ENCODE measurements around the gene OGFR.

The OGFR gene

GRCh38 chr20:62784497-62784896 lies 20.1 kb upstream of the OGFR start:
- DNase-seq (ENCODE audit: low spot score), result no peak

DNA sequence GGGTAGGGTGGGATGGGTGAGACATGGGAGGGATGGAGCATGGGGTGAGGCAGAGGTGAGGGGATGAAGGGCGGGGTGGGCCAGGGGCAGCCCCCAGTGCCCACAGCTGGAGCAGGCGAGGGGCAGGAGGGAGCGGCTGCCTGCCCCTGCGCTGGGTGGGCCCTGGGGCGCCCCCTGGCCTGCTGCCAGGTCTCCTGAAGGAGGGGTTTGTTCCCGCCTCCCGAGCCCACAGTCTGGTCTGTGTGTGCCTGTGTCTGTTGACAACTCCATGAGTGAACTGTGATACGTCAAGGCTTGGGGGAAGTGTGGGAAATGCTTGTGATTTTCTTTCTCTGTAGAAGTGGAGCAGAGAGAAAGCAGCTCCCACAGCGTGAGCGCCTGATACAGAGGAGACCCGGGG lies 19.2 kb upstream of the OGFR start:
- DNase-seq (ENCODE audit: low spot score), result no peak

DNA sequence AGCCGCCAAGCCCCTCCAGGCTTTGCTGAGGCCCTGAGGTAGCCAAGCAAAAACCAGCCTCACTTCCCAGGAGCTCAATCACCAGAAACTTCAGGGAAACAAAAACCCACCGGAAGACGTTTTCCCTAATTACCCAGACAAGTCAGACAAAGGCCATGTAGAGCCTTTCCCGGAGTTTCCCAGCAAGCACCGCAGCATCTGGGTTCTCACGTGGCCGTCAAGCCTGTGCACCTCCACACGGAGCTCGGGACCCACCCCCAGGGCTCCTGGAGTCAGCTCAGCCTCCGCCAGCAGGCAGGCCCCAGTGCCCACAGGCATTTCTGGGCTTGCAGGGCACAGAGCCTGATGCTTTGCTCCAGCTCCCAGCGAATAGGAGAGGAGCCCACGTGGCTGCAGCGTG lies 18.5 kb upstream of the OGFR start:
- DNase-seq (ENCODE audit: low spot score), result no peak

DNA sequence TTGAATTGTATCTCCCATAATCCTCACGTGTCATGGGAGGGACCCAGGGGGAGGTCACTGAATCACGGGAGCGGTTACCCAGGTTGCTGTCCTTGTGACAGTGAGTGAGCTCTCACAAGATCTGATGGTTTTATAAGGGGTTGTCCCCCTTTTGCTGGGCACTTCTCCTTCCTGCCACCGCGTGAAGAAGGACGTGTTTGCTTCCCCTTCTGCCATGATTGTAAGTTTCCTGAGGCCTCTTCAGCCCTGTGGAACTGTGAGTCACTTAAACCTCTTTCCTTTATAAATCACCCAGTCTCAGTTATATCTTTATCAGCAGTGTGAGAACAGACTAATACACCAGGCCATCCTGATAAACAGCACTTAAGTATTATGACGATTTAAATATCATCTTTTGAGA lies 17.3 kb upstream of the OGFR start:
- DNase-seq (ENCODE audit: low spot score), result no peak

GRCh38 chr20:62787866-62788265 lies 16.8 kb upstream of the OGFR start:
- DNase-seq (ENCODE audit: low spot score), result no peak

DNA sequence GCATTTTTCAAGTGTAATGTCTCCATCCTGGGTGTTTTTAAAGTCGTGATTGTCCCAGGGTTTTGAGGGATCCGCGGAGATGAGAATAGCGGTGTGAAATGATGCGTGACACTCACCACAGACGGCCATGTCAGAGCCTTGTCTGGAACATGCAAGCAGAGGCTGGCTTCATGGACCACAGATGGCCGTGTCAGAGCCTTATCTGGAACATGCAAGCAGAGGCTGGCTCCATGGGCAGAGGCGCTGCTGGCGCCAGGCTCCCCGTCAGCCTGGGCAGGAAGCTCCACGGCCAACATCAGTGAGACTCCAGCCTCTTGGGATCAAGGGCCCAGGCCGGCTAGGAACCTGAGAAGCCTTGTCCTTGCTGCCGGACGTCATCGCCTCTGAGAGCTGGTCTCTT lies 16.0 kb upstream of the OGFR start:
- DNase-seq (ENCODE audit: low spot score), result no peak

GRCh38 chr20:62790075-62790474 lies 14.6 kb upstream of the OGFR start:
- DNase-seq (ENCODE audit: low spot score), result no peak

GRCh38 chr20:62791301-62792181 lies 13.1 kb upstream of the OGFR start:
- peak; percentile 79 for DNase-seq (ENCODE audit: low spot score)

- DNase-seq (ENCODE audit: low spot score), result peak; percentile 42
Measured at GRCh38 chr20:62792182-62792939, 12.3 kb upstream of the OGFR start.

DNA sequence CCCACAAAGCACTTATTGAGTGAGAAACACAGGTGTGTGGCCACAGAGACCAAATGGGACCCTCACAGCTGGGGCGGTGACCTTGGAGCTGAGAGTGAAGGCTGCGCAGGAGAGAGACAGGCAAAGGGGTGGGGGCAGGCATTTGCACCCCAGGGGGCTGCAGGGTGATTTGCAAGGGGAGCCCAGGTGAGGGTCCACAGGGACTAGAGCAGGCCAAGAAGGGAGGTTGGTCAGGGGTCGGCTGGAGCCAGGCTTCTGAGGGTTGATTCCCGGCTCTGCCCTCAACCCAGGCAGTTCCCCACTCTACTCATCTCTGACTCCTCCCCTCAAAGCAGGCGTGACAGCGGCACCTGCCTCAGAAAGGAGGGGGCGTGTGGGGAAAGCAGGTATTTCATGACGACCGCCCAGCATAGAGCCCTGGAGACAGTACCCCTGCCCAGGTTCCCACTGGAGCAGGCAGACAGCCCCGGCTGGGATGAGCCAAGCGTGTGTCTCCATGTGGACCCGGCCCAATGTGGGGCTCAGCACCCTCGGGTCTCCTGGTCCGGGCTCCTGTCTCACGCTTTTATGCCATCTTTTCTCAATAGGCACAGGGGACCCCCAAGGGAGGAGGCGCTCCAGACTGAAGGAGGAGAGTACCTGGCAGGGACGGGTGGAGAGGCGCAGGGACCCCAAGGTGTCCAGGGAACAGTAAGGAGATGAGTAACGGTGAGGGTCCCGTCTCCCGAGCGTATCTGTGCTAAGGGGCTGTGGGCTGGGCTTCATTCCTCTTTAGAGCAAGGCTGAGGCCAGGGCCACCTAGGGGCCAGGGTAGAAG lies 11.5 kb upstream of the OGFR start:
- DNase-seq (ENCODE audit: low spot score), result no peak

DNA sequence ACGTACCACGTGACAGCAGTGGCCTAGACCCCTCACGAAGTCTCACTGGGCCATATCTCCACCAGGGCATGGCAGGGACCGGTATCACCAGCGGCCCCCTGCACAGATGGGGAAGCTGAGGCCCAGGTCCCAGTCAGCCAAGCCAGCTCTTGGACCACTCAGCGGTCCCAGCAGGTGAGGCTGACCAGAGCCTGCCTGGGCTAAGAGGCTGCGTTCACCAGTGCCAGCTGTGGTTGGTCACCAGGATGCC lies 11.0 kb upstream of the OGFR start:
- no peak for DNase-seq (ENCODE audit: low spot score)

- peak; percentile 98 for DNase-seq (ENCODE audit: low spot score)
Measured at GRCh38 chr20:62794007-62794724, 10.5 kb upstream of the OGFR start.

DNA sequence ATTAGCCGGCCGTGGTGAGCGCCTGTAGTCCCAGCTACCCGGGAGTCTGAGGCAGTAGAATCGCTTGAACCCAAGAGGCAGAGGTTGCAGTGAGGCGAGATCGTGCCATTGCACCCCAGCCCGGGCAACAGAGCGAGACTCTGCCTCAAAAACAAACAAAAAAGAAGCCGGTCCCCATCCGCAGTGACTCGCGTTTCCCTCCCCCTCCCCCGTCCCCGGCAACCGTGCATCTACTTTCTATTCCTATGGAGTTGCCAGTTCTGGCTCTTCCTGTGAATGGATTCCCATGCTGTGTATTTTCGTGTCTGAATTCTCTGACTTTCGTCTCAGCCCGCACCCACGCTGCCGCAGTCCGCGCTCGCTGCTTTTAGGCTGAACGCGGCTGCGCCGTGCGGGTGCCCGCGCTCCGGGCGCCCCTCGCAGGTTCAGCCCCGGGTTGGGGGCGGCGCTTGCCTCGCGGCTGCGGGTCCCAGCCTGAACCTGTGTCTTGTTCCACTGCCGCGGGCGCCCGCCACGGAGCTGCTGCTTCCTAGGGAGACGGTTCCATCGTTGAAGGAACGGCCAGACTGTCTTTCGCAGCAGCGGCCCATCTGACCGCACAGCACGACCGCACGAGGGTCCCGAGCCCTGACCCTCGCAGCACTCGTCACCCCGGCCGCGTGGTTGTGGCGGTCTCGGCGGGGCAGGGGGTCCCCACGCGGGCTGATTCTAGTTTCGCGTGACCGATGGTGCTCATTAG lies 9.4 kb upstream of the OGFR start:
- no peak for DNase-seq (ENCODE audit: low spot score)

GRCh38 chr20:62796699-62797491 lies 7.7 kb upstream of the OGFR start:
- DNase-seq (ENCODE audit: low spot score), result no peak

DNA sequence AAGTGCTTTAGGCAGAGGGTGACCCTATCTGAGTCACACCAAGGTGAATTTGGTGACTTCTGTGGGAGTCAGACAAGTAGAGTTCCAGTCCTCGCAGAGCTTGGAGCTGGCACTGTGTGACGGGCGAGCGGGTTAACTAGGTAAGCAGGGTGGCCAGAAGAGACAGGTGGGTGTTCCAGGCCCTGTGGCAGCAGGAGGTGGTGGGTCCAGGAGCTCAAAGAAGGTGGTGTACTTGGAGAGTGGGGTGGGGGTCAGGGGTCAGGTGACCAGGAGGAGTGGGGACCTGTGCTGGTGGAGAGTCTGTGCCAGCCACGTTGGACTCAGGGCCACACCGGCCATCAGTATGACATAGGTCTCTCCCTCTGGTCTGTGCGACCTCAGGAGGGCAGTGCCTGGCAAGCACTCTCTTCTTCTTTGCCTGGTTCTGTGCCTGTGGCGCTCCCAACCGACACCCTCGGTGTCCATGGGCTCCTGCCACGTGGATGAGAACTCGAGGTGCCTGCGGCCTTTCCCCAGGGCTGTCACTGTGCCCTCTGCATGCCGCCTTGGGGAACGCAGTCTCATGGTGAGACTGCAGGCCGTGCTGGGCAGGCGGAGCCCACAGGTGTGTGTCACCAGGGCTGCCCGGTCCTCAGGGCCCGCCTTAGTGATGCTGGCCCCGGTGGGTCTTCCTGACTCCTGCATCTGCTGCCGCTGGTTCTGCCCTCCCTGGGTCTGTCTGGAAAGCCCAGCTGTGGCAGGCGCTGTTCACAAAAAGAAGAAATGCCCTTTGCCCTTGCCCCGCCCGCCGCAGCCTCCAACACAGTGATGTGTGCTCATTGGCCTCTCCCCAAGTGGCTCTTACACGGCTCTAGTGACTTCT lies 6.7 kb upstream of the OGFR start:
- DNase-seq (ENCODE audit: low spot score), result no peak

DNA sequence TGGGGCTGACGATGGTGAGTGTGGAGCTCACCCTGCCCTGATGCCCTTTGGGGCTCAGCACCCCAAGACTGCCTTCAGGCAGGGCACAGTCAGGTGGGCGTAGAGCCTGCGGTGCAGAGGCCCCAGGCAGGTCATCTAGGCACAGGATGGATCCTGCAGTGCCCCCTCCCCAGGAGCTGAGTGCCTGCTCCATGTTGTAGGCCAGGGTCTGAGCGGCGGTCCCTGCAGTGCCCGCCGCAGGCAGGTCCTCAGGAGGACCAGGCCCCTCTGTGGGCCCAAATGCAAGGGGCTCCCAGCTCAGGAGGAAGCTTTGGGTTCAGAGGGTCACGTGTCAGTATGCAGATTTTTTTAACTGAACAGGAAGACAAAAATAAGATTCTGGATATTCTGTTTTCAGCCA lies 5.6 kb upstream of the OGFR start:
- no peak for DNase-seq (ENCODE audit: low spot score)

- DNase-seq (ENCODE audit: low spot score), result no peak
Measured at GRCh38 chr20:62799459-62799858, 5.2 kb upstream of the OGFR start.

DNA sequence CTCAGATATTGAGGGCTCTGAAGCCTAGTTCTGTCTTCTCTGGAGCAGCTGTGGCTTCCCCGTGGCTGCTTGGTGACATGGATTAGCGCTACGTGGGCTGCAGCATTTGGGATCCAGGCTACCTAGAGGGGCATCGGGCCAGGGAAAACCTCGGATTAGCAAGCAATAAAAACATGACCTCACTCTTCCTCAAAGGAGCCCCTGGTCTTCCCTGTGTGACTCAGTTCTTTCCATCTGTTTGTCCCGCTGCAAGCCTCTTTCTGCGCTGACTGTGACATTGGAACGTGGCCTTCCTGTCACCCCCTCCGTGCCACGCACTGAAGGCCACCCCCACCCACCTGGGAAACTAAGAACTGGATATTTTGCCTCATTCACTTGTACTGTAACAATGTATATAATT lies 4.8 kb upstream of the OGFR start:
- DNase-seq (ENCODE audit: low spot score), result no peak

Measured in AG20443 (cell line).